GM10266 (cell line): Measurements from ENCODE around the gene IREB2.

Experiments used
- DNase-seq: peaks from one replicate; pipeline ENCODE4 v3.0.0; 2012; ENCODE audit errors: extremely low spot score
- CTCF ChIP-seq: IDR thresholded peaks from 2 replicates; pipeline ENCODE4 v1.5.1; 2012; ENCODE audit warnings: mild to moderate bottlenecking, low read depth; ENCODE audit not compliant: control insufficient read depth, insufficient read depth; ENCODE audit errors: missing control alignments

The IREB2 gene

GRCh38 chr15:78448441-78449219 is 10.6 kb downstream of the IREB2 start:
- TF ChIP-seq CTCF = no peak
- DNase-seq = no peak

- DNase-seq = no peak
- TF ChIP-seq CTCF = no peak
These were observed 11.4 kb downstream of the IREB2 start for GRCh38 chr15:78449220-78449999.

GRCh38 chr15:78450285-78450858 is 12.4 kb downstream of the IREB2 start:
- no peak for TF ChIP-seq CTCF
- DNase-seq = no peak

- TF ChIP-seq CTCF = no peak
- no peak for DNase-seq
These were observed 14.5 kb downstream of the IREB2 start for GRCh38 chr15:78452485-78452884.

GRCh38 chr15:78453447-78453846 is 15.4 kb downstream of the IREB2 start:
- DNase-seq = no peak
- TF ChIP-seq CTCF = no peak

GRCh38 chr15:78454992-78455391 is 17.0 kb downstream of the IREB2 start:
- peak; percentile 19 for DNase-seq
- TF ChIP-seq CTCF = no peak
